GM12878 (cell line): Measurements from ENCODE around the gene KIAA1217.

Experiments used
- CTCF ChIP-seq, 3 experiments: IDR thresholded peaks in 2 of 3; conservative IDR thresholded peaks in 1 of 3; 2 replicates each; pipeline ENCODE4 v1.5.1; 2011; ENCODE audit warnings: low read depth in 3 of 3, low read length in 3 of 3, mild to moderate bottlenecking in 3 of 3, control low read depth in 2 of 3, moderate library complexity in 2 of 3, inconsistent platforms in 1 of 3, mixed read lengths in 1 of 3; ENCODE audit not compliant: control insufficient read depth in 2 of 3, insufficient read depth in 1 of 3; ENCODE audit errors: extremely low read depth in 1 of 3
- ESRRA ChIP-seq: IDR thresholded peaks from 2 replicates; pipeline ENCODE4 v1.6.1; 2012; ENCODE audit warnings: mild to moderate bottlenecking, low read length, improper control_type of control experiment
- MAX ChIP-seq: IDR thresholded peaks from 2 replicates; pipeline ENCODE4 v1.6.1; 2012; ENCODE audit warnings: low read depth, low read length, improper control_type of control experiment
- MLLT1 ChIP-seq: fragments of 450-650 bp; IDR thresholded peaks from 2 replicates; pipeline ENCODE4 v1.6.1; 2016; ENCODE audit warnings: mild to moderate bottlenecking
- RELA ChIP-seq: fragments of 450-650 bp; IDR thresholded peaks from 2 replicates; pipeline ENCODE4 v1.8.0; 2014; ENCODE audit warnings: borderline replicate concordance; ENCODE audit not compliant: partially characterized antibody
- YY1 ChIP-seq: IDR thresholded peaks from 2 replicates; pipeline ENCODE4 v1.6.1; 2011; ENCODE audit warnings: low read depth, mild to moderate bottlenecking, low read length

- TF ChIP-seq CTCF (IDR thresholded peaks at IDR 0.05 in 2 of 3, conservative IDR thresholded peaks at IDR 0.05 in 1 of 3; ENCODE audit: control insufficient read depth in 2 of 3, extremely low read depth in 1 of 3, insufficient read depth in 1 of 3, low read depth in 3 of 3, low read length in 3 of 3) (no peak), ESRRA (no peak), MAX (no peak), MLLT1 (no peak), RELA (no peak), YY1 (no peak)
Measured at GRCh38 chr10:24382045-24382444, 173.1 kb downstream of the KIAA1217 start.
